HG03066 (cell line): ENCODE results near the gene FAM228A.

Source experiments
- ATAC-seq: cut with Tn5 transposase; IDR thresholded peaks from one replicate; pipeline ENCODE4 v1.9.1; 2021; ENCODE audit warnings: low read depth; ENCODE audit not compliant: unreplicated experiment

The FAM228A gene

GRCh38 chr2:24221343-24222050 lies 46.6 kb downstream of the FAM228A start:
- ATAC-seq: no peak

- ATAC-seq: no peak
Measured at GRCh38 chr2:24222946-24223345, 48.1 kb downstream of the FAM228A start.

DNA sequence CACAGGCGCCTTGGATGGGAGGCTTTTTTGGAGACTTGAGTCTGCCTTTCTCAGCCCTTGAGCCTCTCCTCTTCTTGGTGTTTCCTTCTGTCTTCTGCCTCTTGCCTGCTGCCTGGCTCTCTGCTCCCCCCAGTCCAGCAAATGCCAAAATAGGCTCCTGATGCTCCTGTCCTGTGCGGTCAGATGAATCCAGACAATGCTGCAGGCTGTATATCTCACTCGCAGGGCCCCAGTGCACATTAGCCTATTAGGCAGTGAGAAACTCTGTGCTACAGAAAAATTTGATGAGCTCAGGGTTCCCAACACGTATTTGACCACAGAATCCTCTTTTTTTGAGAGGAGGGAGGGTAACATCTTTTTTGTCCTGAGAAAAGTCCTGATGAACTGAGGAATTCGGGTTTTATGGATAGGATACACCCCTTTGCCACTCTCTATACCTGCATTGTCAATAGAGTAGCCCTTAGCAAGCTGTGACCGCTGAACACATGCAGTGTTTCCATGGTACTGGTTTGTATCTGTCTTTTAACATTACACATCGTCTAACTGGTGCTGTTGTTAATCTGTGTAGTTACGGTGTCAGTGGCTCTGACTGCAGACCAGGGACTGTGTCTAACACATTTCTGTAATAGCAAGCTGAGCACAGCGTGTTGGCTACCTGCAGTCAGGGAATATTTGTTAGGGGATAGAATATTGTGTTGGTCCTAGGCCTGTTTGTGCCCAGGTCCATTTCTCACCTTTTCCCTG lies 50.8 kb downstream of the FAM228A start:
- ATAC-seq: no peak

DNA sequence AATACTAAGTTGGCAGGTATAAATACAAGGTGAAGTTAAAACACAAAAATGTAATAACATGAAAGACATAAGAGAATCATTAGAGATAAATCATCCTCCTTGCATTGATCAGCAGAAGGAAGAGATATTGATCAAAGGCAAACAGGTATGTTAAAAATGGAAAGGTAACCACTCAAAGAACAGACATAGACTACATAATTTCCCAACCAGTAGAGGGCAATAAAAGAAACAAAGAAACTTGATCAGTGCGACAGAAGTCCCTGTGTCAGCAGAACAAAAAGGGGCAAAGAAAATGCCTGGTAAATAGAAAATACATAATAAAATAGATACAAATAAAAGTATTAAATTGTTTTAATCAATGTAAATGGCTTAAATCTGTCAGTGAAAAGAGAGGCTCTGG lies 53.6 kb downstream of the FAM228A start:
- ATAC-seq: no peak

DNA sequence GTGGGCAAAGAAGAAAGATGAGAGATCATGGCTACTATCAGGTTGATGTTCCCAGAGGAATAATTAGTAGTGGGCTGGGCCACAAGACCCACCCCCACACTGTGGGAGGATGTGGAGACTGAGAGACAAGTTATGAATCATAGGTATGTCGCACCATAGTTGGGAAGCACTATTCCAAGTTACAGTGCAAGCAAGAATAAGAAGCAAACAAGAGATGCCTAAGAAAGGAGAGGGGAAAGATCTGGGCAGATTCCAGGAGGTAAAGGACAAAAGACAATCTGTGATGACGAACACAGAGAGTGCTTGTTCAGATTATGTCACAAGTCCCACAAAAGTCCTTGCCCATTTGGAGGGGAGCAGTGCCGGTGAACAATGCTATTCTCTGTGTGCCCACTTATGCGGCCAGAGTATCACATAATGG lies 56.6 kb downstream of the FAM228A start:
- ATAC-seq: no peak

DNA sequence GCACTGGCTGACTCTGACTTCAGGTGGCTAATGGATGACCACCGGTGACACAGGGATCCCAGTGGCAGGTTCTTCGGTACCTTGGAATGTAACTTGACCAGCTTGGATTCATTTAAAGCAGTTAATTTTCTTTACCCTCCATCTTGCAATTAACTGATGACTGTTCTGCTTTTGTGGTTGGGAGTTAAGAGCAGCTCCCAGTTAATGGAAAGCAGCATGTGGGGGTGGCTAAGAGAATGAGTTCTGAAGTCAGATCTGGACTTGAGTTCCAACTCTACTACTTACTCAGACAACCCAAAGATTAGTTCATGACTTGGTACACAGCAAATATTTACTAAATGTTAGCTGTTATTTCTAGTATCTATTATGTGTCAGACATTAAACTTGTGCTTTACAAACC lies 58.5 kb downstream of the FAM228A start:
- ATAC-seq: no peak

- no peak for ATAC-seq
Measured at GRCh38 chr2:24237313-24237712, 62.5 kb downstream of the FAM228A start.

DNA sequence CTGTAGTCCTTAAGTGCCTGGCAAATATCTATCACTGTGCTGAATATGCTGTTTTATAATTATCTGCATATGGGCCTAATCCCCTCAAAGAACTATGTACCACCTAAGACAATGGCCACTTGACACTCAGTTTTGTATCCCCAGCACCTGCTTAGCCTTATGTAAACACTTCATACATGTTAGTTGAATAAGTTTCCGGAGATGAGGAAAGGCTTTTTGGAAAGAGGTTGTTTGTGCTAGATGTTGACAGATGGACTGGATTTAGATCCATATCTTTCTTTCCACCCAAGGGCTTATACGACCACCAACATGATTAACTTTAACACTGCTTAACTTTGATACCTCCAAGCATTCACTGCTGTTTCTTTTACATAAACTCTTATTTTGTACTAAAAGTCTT lies 63.3 kb downstream of the FAM228A start:
- ATAC-seq: no peak

- no peak for ATAC-seq
Measured at GRCh38 chr2:24239553-24239952, 64.7 kb downstream of the FAM228A start.
